HEK293T (cell line): ENCODE data around the gene PRDM8.

Experiments used
- CTBP1 ChIP-seq: fragments of 450-650 bp; IDR thresholded peaks from 2 replicates; pipeline ENCODE4 v1.6.1; 2016; ENCODE audit warnings: borderline replicate concordance
- ELF4 ChIP-seq: fragments of 450-650 bp; IDR thresholded peaks from 2 replicates; pipeline ENCODE4 v1.6.1; 2017; ENCODE audit warnings: antibody characterized with exemption
- FOXK2 ChIP-seq: fragments of 450-650 bp; IDR thresholded peaks from 2 replicates; pipeline ENCODE4 v1.6.1; 2016; ENCODE audit warnings: mild to moderate bottlenecking
- FOXM1 ChIP-seq: fragments of 450-650 bp; IDR thresholded peaks from 2 replicates; pipeline ENCODE4 v1.6.1; 2017; ENCODE audit warnings: mild to moderate bottlenecking, borderline replicate concordance
- SP1 ChIP-seq: fragments of 450-650 bp; IDR thresholded peaks from 2 replicates; pipeline ENCODE4 v1.6.1; 2017
- SUZ12 ChIP-seq: fragments of 450-650 bp; IDR thresholded peaks from 2 replicates; pipeline ENCODE4 v1.6.1; 2016; ENCODE audit warnings: mild to moderate bottlenecking

DNA sequence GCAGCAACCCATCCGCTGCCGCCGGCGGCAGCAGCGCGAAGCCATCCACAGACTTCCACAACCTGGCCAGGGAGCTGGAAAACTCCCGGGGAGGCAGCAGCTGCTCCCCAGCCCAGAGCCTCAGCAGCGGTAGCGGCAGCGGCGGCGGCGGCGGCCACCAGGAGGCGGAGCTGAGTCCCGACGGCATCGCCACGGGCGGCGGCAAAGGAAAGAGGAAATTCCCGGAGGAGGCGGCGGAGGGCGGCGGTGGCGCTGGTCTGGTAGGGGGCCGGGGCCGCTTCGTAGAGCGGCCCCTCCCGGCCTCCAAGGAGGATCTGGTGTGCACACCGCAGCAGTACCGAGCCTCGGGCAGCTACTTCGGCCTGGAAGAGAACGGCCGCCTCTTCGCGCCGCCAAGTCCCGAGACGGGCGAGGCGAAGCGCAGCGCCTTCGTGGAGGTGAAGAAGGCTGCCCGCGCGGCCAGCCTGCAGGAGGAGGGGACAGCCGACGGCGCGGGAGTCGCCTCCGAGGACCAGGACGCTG, 4.9 kb downstream of the PRDM8 start:
- TF ChIP-seq FOXK2 (no peak), SP1 (no peak), FOXM1 (no peak), CTBP1 (no peak), SUZ12 (no peak), ELF4 (no peak)
